H9 (cell line): ENCODE data around the gene TSPAN33. TPM values are rescaled to one million over a fixed set of nuclear protein-coding genes. Genes with fewer than 3 reads are reported as not detected.

Source experiments
- DNase-seq: peaks from one replicate; pipeline ENCODE4 v3.0.0-alpha.2; 2017
- H2AFZ ChIP-seq: one replicate; pipeline ENCODE4 v1.6.1; 2013; ENCODE audit warnings: mild to moderate bottlenecking, low read length, control low read depth, moderate library complexity
- H2AK5ac ChIP-seq: 2 replicates; pipeline ENCODE4 v1.6.1; 2013; ENCODE audit warnings: low read length, control low read depth, mixed read lengths; ENCODE audit not compliant: insufficient read length
- H2BK120ac ChIP-seq: one replicate; pipeline ENCODE4 v1.6.1; 2013; ENCODE audit warnings: low read depth, mild to moderate bottlenecking, low read length, control low read depth, inconsistent platforms; ENCODE audit not compliant: poor library complexity, severe bottlenecking
- H2BK12ac ChIP-seq: 2 replicates; pipeline ENCODE4 v1.6.1; 2013; ENCODE audit warnings: low read length, control low read depth, mixed read lengths, low read depth; ENCODE audit not compliant: insufficient read length
- H2BK15ac ChIP-seq: 2 replicates; pipeline ENCODE4 v1.6.1; 2013; ENCODE audit warnings: low read depth, low read length, control low read depth
- H2BK20ac ChIP-seq: one replicate; pipeline ENCODE4 v1.6.1; 2013; ENCODE audit warnings: low read depth, mild to moderate bottlenecking, low read length, control low read depth, inconsistent platforms; ENCODE audit not compliant: poor library complexity, severe bottlenecking
- H2BK5ac ChIP-seq: 2 replicates; pipeline ENCODE4 v1.6.1; 2013; ENCODE audit warnings: low read length, control low read depth, mixed read lengths; ENCODE audit not compliant: insufficient read length
- H3K14ac ChIP-seq: 2 replicates; pipeline ENCODE4 v1.6.1; 2013; ENCODE audit warnings: low read length, control low read depth; ENCODE audit not compliant: insufficient read depth
- H3K18ac ChIP-seq: 2 replicates; pipeline ENCODE4 v1.6.1; 2013; ENCODE audit warnings: low read depth, mild to moderate bottlenecking, mixed read lengths, low read length, control low read depth; ENCODE audit not compliant: insufficient read length
- H3K23ac ChIP-seq: 2 replicates; pipeline ENCODE4 v1.6.1; 2013; ENCODE audit warnings: low read length, control low read depth, mixed read lengths, low read depth; ENCODE audit not compliant: insufficient read length
- H3K23me2 ChIP-seq: 2 replicates; pipeline ENCODE4 v1.6.1; 2013; ENCODE audit warnings: low read depth, mild to moderate bottlenecking, mixed read lengths, low read length, control low read depth; ENCODE audit not compliant: insufficient read length, poor library complexity, severe bottlenecking
- H3K27ac ChIP-seq: 2 replicates; pipeline ENCODE4 v1.5.1; 2013; ENCODE audit warnings: low read length, control low read depth, mixed read lengths, low read depth; ENCODE audit not compliant: insufficient read length
- H3K27me3 ChIP-seq: 2 replicates; pipeline ENCODE4 v1.6.1; 2013; ENCODE audit warnings: low read length, control low read depth, inconsistent platforms; ENCODE audit not compliant: insufficient read depth
- H3K4ac ChIP-seq: 2 replicates; pipeline ENCODE4 v1.6.1; 2013; ENCODE audit warnings: low read depth, mild to moderate bottlenecking, control low read depth, inconsistent platforms, low read length, moderate library complexity
- H3K4me1 ChIP-seq: 2 replicates; pipeline ENCODE4 v1.6.1; 2013; ENCODE audit warnings: low read length, control low read depth, inconsistent platforms; ENCODE audit not compliant: insufficient read depth
- H3K4me2 ChIP-seq: 2 replicates; pipeline ENCODE4 v1.6.1; 2013; ENCODE audit warnings: low read length, control low read depth, mixed read lengths; ENCODE audit not compliant: insufficient read length, insufficient read depth
- H3K56ac ChIP-seq: 2 replicates; pipeline ENCODE4 v1.6.1; 2013; ENCODE audit warnings: low read depth, mild to moderate bottlenecking, mixed read lengths, low read length, control low read depth; ENCODE audit not compliant: insufficient read length
- H3K79me1 ChIP-seq: 2 replicates; pipeline ENCODE4 v1.6.1; 2013; ENCODE audit warnings: low read depth, mild to moderate bottlenecking, moderate library complexity, low read length, control low read depth, inconsistent platforms; ENCODE audit not compliant: insufficient read depth, poor library complexity, severe bottlenecking
- H3K79me2 ChIP-seq: 2 replicates; pipeline ENCODE4 v1.6.1; 2013; ENCODE audit warnings: low read length, control low read depth, inconsistent platforms; ENCODE audit not compliant: insufficient read depth
- H3K9ac ChIP-seq: 2 replicates; pipeline ENCODE4 v1.6.1; 2013; ENCODE audit warnings: low read length, control low read depth, mixed read lengths; ENCODE audit not compliant: insufficient read length; ENCODE audit errors: extremely low read depth
- H3K9me3 ChIP-seq: one replicate; pipeline ENCODE4 v1.6.1; 2013; ENCODE audit warnings: low read depth, low read length, inconsistent platforms; ENCODE audit not compliant: control insufficient read depth
- H3T11ph ChIP-seq: one replicate; pipeline ENCODE4 v1.6.1; 2013; ENCODE audit warnings: mild to moderate bottlenecking, low read length, control low read depth, inconsistent platforms
- H4K20me1 ChIP-seq: one replicate; pipeline ENCODE4 v1.6.1; 2013; ENCODE audit not compliant: control insufficient read depth, insufficient read length, insufficient read depth
- H4K5ac ChIP-seq: 2 replicates; pipeline ENCODE4 v1.6.1; 2013; ENCODE audit warnings: low read depth, mild to moderate bottlenecking, mixed read lengths, low read length, control low read depth; ENCODE audit not compliant: insufficient read length
- H4K8ac ChIP-seq: replicated peaks from 2 replicates; pipeline ENCODE4 v1.6.1; 2013; ENCODE audit warnings: low read length, control low read depth, mixed read lengths, low read depth; ENCODE audit not compliant: insufficient read length
- H4K91ac ChIP-seq: 2 replicates; pipeline ENCODE4 v1.6.1; 2013; ENCODE audit warnings: low read depth, mild to moderate bottlenecking, moderate library complexity, mixed read lengths, low read length, control low read depth; ENCODE audit not compliant: insufficient read length
- H3K27ac Mint-ChIP-seq, 3 experiments: 2 replicates in 2 of 3; 3 replicates in 1 of 3; pipeline ENCODE4 v1.8.0; 2020 to 2021; ENCODE audit warnings: mixed read lengths in 3 of 3, mild to moderate bottlenecking in 1 of 3, moderate library complexity in 1 of 3
- H3K27me3 Mint-ChIP-seq: 2 replicates; pipeline ENCODE4 v1.8.0; 2021; ENCODE audit warnings: low read depth, mild to moderate bottlenecking, moderate library complexity, mixed read lengths
- H3K36me3 Mint-ChIP-seq, 3 experiments: 2 replicates in 2 of 3; 3 replicates in 1 of 3; pipeline ENCODE4 v1.8.0; 2020 to 2021; ENCODE audit warnings: low read depth in 3 of 3, mixed read lengths in 3 of 3; ENCODE audit not compliant: insufficient read depth in 1 of 3
- H3K4me1 Mint-ChIP-seq, 2 experiments: 2 replicates each; pipeline ENCODE4 v1.8.0; 2020; ENCODE audit warnings: mixed read lengths in 2 of 2
- H3K4me3 Mint-ChIP-seq, 2 experiments: 2 replicates in 1 of 2; 3 replicates in 1 of 2; pipeline ENCODE4 v1.8.0; 2020 to 2021; ENCODE audit warnings: mild to moderate bottlenecking in 2 of 2, mixed read lengths in 2 of 2, moderate library complexity in 1 of 2
- H3K9me3 Mint-ChIP-seq, 2 experiments: 2 replicates in 1 of 2; 3 replicates in 1 of 2; pipeline ENCODE4 v1.8.0; 2020; ENCODE audit warnings: mild to moderate bottlenecking in 2 of 2, mixed read lengths in 2 of 2, moderate library complexity in 1 of 2
- WGBS: extraction: QIAGEN DNeasy Blood & Tissue Kit; methylation state at CpG from one replicate; pipeline ENCODE4 v1.1.7; 2013; ENCODE audit warnings: missing lambda C conversion rate, low lambda C conversion rate, mixed read lengths; ENCODE audit not compliant: insufficient read length; ENCODE audit errors: extremely low coverage; 5-methylcytosine and 5-hydroxymethylcytosine counted together
- total RNA-seq: library from RNA; stranded (reverse); gene quantifications from 2 replicates; pipeline ENCODE4 v1.2.1, GENCODE V29; 2021
- TF ChIP-seq, protein P1 (sequence below): fragments of 200-600 bp; sonication (generic); conservative IDR thresholded peaks from 3 replicates; pipeline ENCODE4 v1.8.0; 2021; ENCODE audit warnings: antibody characterized with exemption, mild to moderate bottlenecking

The TSPAN33 gene
- total RNA-seq, 1 experiment from 2014 or later, result 34.7 TPM

- Mint-ChIP-seq H3K27me3 (no peaks in the 10 kb centered on the region; the same call in none of the 2 replicates), H3K36me3 (peaks cover 12 to 27% (median 22%) of the 10 kb centered on the region in 3 experiments; a peak in 6 of 7 replicates), H3K9me3 (peaks cover 36 to 39% of the 10 kb centered on the region in 2 experiments), H3K4me3 (no peak overlapping the region), H3K27ac (no peak overlapping the region), H3K4me1 (no peaks in the 10 kb centered on the region)
- Histone ChIP-seq H3K4ac (no peak overlapping the region), H2BK15ac (no peak overlapping the region), H3T11ph (no peak overlapping the region), H2AFZ (no peak overlapping the region), H2BK20ac (no peak overlapping the region), H4K5ac (no peak overlapping the region), H3K9me3 (peaks cover 17% of the 10 kb centered on the region), H2BK120ac (no peak overlapping the region), H3K4me2 (no peak overlapping the region), H2AK5ac (no peak overlapping the region), H3K27ac (no peak overlapping the region), H3K56ac (no peak overlapping the region), H3K27me3 (no peaks in the 10 kb centered on the region), H4K8ac (no peak overlapping the region), H3K79me1 (no peaks in the 10 kb centered on the region), H3K4me1 (no peaks in the 10 kb centered on the region), H3K9ac (no peak overlapping the region), H2BK12ac (no peak overlapping the region), H3K14ac (no peak overlapping the region), H3K23me2 (no peaks in the 10 kb centered on the region), H3K23ac (no peak overlapping the region), H2BK5ac (no peak overlapping the region), H4K91ac (no peak overlapping the region), H3K18ac (no peak overlapping the region), H3K79me2 (no peaks in the 10 kb centered on the region), H4K20me1 (no peaks in the 10 kb centered on the region)
- WGBS, result no CpG with 5 or more reads among the region's 7 CpGs
- DNase-seq, result no peak
- TF ChIP-seq, protein P1, sequence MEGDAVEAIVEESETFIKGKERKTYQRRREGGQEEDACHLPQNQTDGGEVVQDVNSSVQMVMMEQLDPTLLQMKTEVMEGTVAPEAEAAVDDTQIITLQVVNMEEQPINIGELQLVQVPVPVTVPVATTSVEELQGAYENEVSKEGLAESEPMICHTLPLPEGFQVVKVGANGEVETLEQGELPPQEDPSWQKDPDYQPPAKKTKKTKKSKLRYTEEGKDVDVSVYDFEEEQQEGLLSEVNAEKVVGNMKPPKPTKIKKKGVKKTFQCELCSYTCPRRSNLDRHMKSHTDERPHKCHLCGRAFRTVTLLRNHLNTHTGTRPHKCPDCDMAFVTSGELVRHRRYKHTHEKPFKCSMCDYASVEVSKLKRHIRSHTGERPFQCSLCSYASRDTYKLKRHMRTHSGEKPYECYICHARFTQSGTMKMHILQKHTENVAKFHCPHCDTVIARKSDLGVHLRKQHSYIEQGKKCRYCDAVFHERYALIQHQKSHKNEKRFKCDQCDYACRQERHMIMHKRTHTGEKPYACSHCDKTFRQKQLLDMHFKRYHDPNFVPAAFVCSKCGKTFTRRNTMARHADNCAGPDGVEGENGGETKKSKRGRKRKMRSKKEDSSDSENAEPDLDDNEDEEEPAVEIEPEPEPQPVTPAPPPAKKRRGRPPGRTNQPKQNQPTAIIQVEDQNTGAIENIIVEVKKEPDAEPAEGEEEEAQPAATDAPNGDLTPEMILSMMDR, result no peak
Observed at GRCh38 chr7:129118182-129118581, 26.3 kb upstream of the TSPAN33 start.
